ENCODE results near the gene TARS2. TPM values are rescaled to one million over a fixed set of nuclear protein-coding genes. Genes with fewer than 3 reads are reported as not detected.

TARS2 gene
- total and polyA plus RNA-seq, 2 of the 13 experiments (the other 11 are each of a cell fraction or from before 2014, with no cell fraction given), result 21.3 to 22.8 TPM

GRCh38 chr1:150551784-150552127 is 64.5 kb downstream of the TARS2 start:
- peak overlapping the region; percentile 76 for H3K27ac ChIP-seq (ENCODE audit: extremely low read length, insufficient read depth, low read length)
- H2AFZ ChIP-seq (ENCODE audit: low read length), result no peak overlapping the region
- H3K4me3 ChIP-seq (replicated peaks in 1 of 3; ENCODE audit: insufficient read depth in 1 of 3, low read depth in 2 of 3, low read length in 3 of 3), result peak overlapping the region in 2 of 3 experiments; percentile 10 to 66; a peak in 3 of 6 replicates
- peaks cover 58% of the 10 kb centered on the region for H3K4me1 ChIP-seq (ENCODE audit: insufficient read depth, low read length)
- in situ Hi-C loops (cut with HindIII; ENCODE audit: extremely low pct_ligation_motif_present, low pct_unique_long_range_greater_than_20kb), result loop anchor here (5.0 kb wide), 1 partner anchor 84 kb away; no protein-coding TSS in a partner anchor
- no peaks in the 10 kb centered on the region for H3K9me3 ChIP-seq (ENCODE audit: low read length)
- ATAC-seq (no peak), FAIRE-seq (no peak), DNase-seq (ENCODE audit: low spot score) (no peak)
- no TSS peak for BruUV-seq (replicated peaks)
- TF ChIP-seq ZNF761 (CRISPR knock-in tag; conservative IDR thresholded peaks at IDR 0.05) (no peak), ZNF816 (CRISPR knock-in tag; IDR thresholded peaks at IDR 0.05; ENCODE audit: borderline replicate concordance) (0 out of 2 replicates have a peak, but pooled peaks have one; percentile 11)
- no peaks in the 10 kb centered on the region for H3K79me2 ChIP-seq (ENCODE audit: insufficient read depth, low read length)
- 0% methylated on average over 1 of the region's 1 CpG for WGBS (ENCODE audit: low lambda C conversion rate)
- H3K36me3 ChIP-seq (replicated peaks in 1 of 2; ENCODE audit: control insufficient read depth in 1 of 2, insufficient read depth in 2 of 2, low read length in 2 of 2), result peaks cover 0 to 4% of the 10 kb centered on the region in 2 experiments; a peak in 1 of 5 replicates
- H4K20me1 ChIP-seq (ENCODE audit: insufficient read depth, low read length), result no peaks in the 10 kb centered on the region
- peak overlapping the region; percentile 81 for H3K4me2 ChIP-seq (ENCODE audit: low read depth, low read length)
- H3K9ac ChIP-seq (ENCODE audit: insufficient read depth, low read depth, low read length), result peak overlapping the region; percentile 53; the same call in 1 of the 2 replicates
- ChIA-PET CTCF (ENCODE audit: low intra/inter-chr PET ratio, low total read pairs) (interaction anchor here (1.0 kb wide), 1 partner anchor 88 kb away, joined by 3 read pairs; no protein-coding TSS in a partner anchor), POLR2A (interaction anchor here (1.0 to 6.9 kb wide), 7 partner anchors 10 to 188 kb away, joined by 3 to 88 read pairs (median 7); partner anchors contain the start of genes ENSA, FALEC, MCL1 and RPRD2)
- no peaks in the 10 kb centered on the region; a peak in 1 of 5 replicates for H3K27me3 ChIP-seq (ENCODE audit: control insufficient read depth in 1 of 2, insufficient read depth in 2 of 2, low read length in 2 of 2)
- intact Hi-C loops (cut with micrococcal nuclease; ENCODE audit: unreplicated experiment), result loop anchor here (1.0 to 10.0 kb wide), 2 partner anchors 19 to 297 kb away; partner anchors contain the start of gene CA14

- no TSS peak for BruUV-seq (replicated peaks)
- H3K4me2 ChIP-seq (ENCODE audit: low read depth, low read length), result peak overlapping the region; percentile 81
- no peak for TF ChIP-seq SMAD1 (CRISPR knock-in tag; IDR thresholded peaks at IDR 0.05; ENCODE audit: borderline replicate concordance, low read depth)
- TF ChIP-seq HNF4G (IDR thresholded peaks at IDR 0.05; ENCODE audit: borderline replicate concordance, low read depth, low read length), result peak; percentile 42; the same call in 1 of the 2 replicates
- no peak; the same call in 1 of the 2 replicates for TF ChIP-seq HNF4G (CRISPR knock-in tag; IDR thresholded peaks at IDR 0.05; ENCODE audit: borderline replicate concordance, low read depth)
- TF ChIP-seq TRIM24 (CRISPR knock-in tag; IDR thresholded peaks at IDR 0.05), result no peak
- no peak for TF ChIP-seq TCF7L2 (IDR thresholded peaks at IDR 0.05; ENCODE audit: low read depth, low read length)
- TF ChIP-seq CSRNP1 (CRISPR knock-in tag; IDR thresholded peaks at IDR 0.05), result no peak
- no peak for TF ChIP-seq STAT6 (CRISPR knock-in tag; IDR thresholded peaks at IDR 0.05; ENCODE audit: borderline replicate concordance)
- no peak for TF ChIP-seq BRD4 (CRISPR knock-in tag; IDR thresholded peaks at IDR 0.05)
Observed at GRCh38 chr1:150552128-150552910, 65.1 kb downstream of the TARS2 start.

More at GRCh38 chr1:150552128-150552910, 65.1 kb downstream of the TARS2 start:
- 13% methylated on average over 10 of the region's 13 CpGs for WGBS (ENCODE audit: low lambda C conversion rate)
- Histone ChIP-seq H3K79me2 (ENCODE audit: insufficient read depth, low read length) (no peaks in the 10 kb centered on the region), H3K9me3 (ENCODE audit: low read length) (no peaks in the 10 kb centered on the region), H3K4me3 (replicated peaks in 1 of 3; ENCODE audit: insufficient read depth in 1 of 3, low read depth in 2 of 3, low read length in 3 of 3) (peak overlapping the region; percentile 10 to 66 (median 18); a peak in 4 of 6 replicates), H2AFZ (ENCODE audit: low read length) (no peak overlapping the region), H3K36me3 (replicated peaks in 1 of 2; ENCODE audit: control insufficient read depth in 1 of 2, insufficient read depth in 2 of 2, low read length in 2 of 2) (peaks cover 0 to 4% of the 10 kb centered on the region in 2 experiments; a peak in 1 of 5 replicates), H3K9ac (ENCODE audit: insufficient read depth, low read depth, low read length) (peak overlapping the region; percentile 53; the same call in 1 of the 2 replicates), H3K27ac (ENCODE audit: extremely low read length, insufficient read depth, low read length) (peak overlapping the region; percentile 76), H3K27me3 (ENCODE audit: control insufficient read depth in 1 of 2, insufficient read depth in 2 of 2, low read length in 2 of 2) (no peaks in the 10 kb centered on the region; a peak in 1 of 5 replicates), H3K4me1 (ENCODE audit: insufficient read depth, low read length) (peaks cover 58% of the 10 kb centered on the region), H4K20me1 (ENCODE audit: insufficient read depth, low read length) (no peaks in the 10 kb centered on the region)
- intact Hi-C loops (cut with micrococcal nuclease; ENCODE audit: unreplicated experiment) (loop anchor here (1.0 to 10.0 kb wide), 2 partner anchors 20 to 298 kb away; partner anchors contain the start of gene CA14), in situ Hi-C loops (cut with HindIII; ENCODE audit: extremely low pct_ligation_motif_present, low pct_unique_long_range_greater_than_20kb) (loop anchor here (5.0 kb wide), 1 partner anchor 85 kb away; no protein-coding TSS in a partner anchor)
- DNase-seq (ENCODE audit: low spot score) (peak; percentile 91), FAIRE-seq (peak; percentile 93), ATAC-seq (peak; percentile 74)
- ChIA-PET POLR2A (interaction anchor here (1.0 to 6.9 kb wide), 7 partner anchors 10 to 189 kb away, joined by 3 to 88 read pairs (median 7); partner anchors contain the start of genes ENSA, FALEC, MCL1 and RPRD2), CTCF (ENCODE audit: low intra/inter-chr PET ratio, low total read pairs) (interaction anchor here (1.0 kb wide), 1 partner anchor 88 kb away, joined by 3 read pairs; no protein-coding TSS in a partner anchor)
